ENCODE results near the gene CUBN. TPM values are rescaled to one million over a fixed set of nuclear protein-coding genes. Genes with fewer than 3 reads are reported as not detected.

CUBN gene
- total and polyA plus RNA-seq, 9 of the 15 experiments (the other 6 are each of a cell fraction or from before 2014, with no cell fraction given) = 0.04 to 0.33 (median 0.09) TPM

DNA sequence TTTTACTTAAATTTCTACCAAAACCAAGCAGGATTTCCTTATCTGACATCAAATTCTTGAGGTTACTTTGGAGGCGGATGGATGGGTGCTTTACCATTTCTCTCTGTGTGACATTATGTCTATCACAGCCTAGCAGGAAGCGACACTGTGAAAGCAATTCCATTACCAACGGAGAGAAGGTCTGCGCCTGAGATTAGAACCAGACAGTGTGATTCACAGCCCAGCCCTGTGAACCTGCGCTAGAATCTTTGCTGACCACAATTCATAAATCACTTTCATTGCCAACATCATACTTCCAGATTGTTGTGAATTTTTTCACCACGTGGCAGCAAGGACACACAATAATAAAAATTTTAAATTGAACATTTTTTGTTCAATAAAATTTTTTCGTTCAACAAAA is 126.5 kb downstream of the CUBN start (continued):
- TF ChIP-seq TCFL5 (CRISPR knock-in tag; conservative IDR thresholded peaks at IDR 0.05) (no peak), POLR2G (IDR thresholded peaks at IDR 0.05; ENCODE audit: low read depth, low read length) (no peak), ZKSCAN1 (IDR thresholded peaks at IDR 0.05; ENCODE audit: low read depth, low read length) (no peak), JUNB (CRISPR knock-in tag; conservative IDR thresholded peaks at IDR 0.05) (no peak), ATF7 (IDR thresholded peaks at IDR 0.05) (peak; percentile 68; the same call in 1 of the 2 replicates), WHSC1 (IDR thresholded peaks at IDR 0.05; ENCODE audit: low read length) (no peak), E2F3 (CRISPR knock-in tag; IDR thresholded peaks at IDR 0.05) (no peak), MEIS2 (IDR thresholded peaks at IDR 0.05; ENCODE audit: partially characterized antibody) (peak; percentile 99), ZNF274 (IDR thresholded peaks at IDR 0.05; ENCODE audit: borderline replicate concordance, low read depth, low read length) (no peak), ZNF232 (CRISPR knock-in tag; IDR thresholded peaks at IDR 0.05) (no peak), KHSRP (IDR thresholded peaks at IDR 0.05) (no peak)
- TF ChIP-seq, protein P1, sequence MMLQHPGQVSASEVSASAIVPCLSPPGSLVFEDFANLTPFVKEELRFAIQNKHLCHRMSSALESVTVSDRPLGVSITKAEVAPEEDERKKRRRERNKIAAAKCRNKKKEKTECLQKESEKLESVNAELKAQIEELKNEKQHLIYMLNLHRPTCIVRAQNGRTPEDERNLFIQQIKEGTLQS (IDR thresholded peaks at IDR 0.05) = peak; percentile 74
- TF ChIP-seq, protein P1 (CRISPR knock-in tag; conservative IDR thresholded peaks at IDR 0.05) = no peak
- TF ChIP-seq, protein P2, sequence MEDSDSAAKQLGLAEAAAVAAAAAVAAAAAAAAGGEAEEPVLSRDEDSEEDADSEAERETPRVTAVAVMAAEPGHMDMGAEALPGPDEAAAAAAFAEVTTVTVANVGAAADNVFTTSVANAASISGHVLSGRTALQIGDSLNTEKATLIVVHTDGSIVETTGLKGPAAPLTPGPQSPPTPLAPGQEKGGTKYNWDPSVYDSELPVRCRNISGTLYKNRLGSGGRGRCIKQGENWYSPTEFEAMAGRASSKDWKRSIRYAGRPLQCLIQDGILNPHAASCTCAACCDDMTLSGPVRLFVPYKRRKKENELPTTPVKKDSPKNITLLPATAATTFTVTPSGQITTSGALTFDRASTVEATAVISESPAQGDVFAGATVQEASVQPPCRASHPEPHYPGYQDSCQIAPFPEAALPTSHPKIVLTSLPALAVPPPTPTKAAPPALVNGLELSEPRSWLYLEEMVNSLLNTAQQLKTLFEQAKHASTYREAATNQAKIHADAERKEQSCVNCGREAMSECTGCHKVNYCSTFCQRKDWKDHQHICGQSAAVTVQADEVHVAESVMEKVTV (CRISPR knock-in tag; IDR thresholded peaks at IDR 0.05) = no peak
- TF ChIP-seq, protein P3, sequence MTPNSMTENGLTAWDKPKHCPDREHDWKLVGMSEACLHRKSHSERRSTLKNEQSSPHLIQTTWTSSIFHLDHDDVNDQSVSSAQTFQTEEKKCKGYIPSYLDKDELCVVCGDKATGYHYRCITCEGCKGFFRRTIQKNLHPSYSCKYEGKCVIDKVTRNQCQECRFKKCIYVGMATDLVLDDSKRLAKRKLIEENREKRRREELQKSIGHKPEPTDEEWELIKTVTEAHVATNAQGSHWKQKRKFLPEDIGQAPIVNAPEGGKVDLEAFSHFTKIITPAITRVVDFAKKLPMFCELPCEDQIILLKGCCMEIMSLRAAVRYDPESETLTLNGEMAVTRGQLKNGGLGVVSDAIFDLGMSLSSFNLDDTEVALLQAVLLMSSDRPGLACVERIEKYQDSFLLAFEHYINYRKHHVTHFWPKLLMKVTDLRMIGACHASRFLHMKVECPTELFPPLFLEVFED (CRISPR knock-in tag; conservative IDR thresholded peaks at IDR 0.05) = no peak
- TF ChIP-seq, protein P4, sequence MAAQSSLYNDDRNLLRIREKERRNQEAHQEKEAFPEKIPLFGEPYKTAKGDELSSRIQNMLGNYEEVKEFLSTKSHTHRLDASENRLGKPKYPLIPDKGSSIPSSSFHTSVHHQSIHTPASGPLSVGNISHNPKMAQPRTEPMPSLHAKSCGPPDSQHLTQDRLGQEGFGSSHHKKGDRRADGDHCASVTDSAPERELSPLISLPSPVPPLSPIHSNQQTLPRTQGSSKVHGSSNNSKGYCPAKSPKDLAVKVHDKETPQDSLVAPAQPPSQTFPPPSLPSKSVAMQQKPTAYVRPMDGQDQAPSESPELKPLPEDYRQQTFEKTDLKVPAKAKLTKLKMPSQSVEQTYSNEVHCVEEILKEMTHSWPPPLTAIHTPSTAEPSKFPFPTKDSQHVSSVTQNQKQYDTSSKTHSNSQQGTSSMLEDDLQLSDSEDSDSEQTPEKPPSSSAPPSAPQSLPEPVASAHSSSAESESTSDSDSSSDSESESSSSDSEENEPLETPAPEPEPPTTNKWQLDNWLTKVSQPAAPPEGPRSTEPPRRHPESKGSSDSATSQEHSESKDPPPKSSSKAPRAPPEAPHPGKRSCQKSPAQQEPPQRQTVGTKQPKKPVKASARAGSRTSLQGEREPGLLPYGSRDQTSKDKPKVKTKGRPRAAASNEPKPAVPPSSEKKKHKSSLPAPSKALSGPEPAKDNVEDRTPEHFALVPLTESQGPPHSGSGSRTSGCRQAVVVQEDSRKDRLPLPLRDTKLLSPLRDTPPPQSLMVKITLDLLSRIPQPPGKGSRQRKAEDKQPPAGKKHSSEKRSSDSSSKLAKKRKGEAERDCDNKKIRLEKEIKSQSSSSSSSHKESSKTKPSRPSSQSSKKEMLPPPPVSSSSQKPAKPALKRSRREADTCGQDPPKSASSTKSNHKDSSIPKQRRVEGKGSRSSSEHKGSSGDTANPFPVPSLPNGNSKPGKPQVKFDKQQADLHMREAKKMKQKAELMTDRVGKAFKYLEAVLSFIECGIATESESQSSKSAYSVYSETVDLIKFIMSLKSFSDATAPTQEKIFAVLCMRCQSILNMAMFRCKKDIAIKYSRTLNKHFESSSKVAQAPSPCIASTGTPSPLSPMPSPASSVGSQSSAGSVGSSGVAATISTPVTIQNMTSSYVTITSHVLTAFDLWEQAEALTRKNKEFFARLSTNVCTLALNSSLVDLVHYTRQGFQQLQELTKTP (IDR thresholded peaks at IDR 0.05; ENCODE audit: low read depth in 1 of 2, partially characterized antibody in 2 of 2) = peak in 1 of 2 experiments; percentile 36
- TF ChIP-seq, protein P5, sequence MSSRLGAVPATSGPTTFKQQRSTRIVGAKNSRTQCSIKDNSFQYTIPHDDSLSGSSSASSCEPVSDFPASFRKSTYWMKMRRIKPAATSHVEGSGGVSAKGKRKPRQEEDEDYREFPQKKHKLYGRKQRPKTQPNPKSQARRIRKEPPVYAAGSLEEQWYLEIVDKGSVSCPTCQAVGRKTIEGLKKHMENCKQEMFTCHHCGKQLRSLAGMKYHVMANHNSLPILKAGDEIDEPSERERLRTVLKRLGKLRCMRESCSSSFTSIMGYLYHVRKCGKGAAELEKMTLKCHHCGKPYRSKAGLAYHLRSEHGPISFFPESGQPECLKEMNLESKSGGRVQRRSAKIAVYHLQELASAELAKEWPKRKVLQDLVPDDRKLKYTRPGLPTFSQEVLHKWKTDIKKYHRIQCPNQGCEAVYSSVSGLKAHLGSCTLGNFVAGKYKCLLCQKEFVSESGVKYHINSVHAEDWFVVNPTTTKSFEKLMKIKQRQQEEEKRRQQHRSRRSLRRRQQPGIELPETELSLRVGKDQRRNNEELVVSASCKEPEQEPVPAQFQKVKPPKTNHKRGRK (tag; IDR thresholded peaks at IDR 0.05) = no peak

Measured in K562 (cell line).